Liver (tissue), 9 donors: ENCODE data around the gene CNOT3. TPM values are rescaled to one million over a fixed set of nuclear protein-coding genes. Genes with fewer than 3 reads are reported as not detected.

Source experiments
- DNase-seq: peaks from one replicate; pipeline ENCODE4 v3.0.0-alpha.2; 2017; ENCODE audit warnings: low spot score
- H3K27ac ChIP-seq, 2 donors: one replicate each; pipeline ENCODE4 v1.7.0; 2013; ENCODE audit warnings: inconsistent platforms in 2 of 2, low read length in 2 of 2, control low read depth in 1 of 2, low read depth in 1 of 2, mild to moderate bottlenecking in 1 of 2
- H3K27me3 ChIP-seq, 4 donors: one replicate each; pipeline versions ENCODE4 v1.6.1 to v1.7.0; 2013; ENCODE audit warnings: low read length in 3 of 4, inconsistent platforms in 1 of 4, mild to moderate bottlenecking in 1 of 4, moderate library complexity in 1 of 4; ENCODE audit not compliant: control insufficient read depth in 4 of 4, insufficient read depth in 4 of 4
- H3K36me3 ChIP-seq, 4 donors: one replicate each; pipeline versions ENCODE4 v1.6.1 to v1.7.0; 2013; ENCODE audit warnings: low read length in 3 of 4, mild to moderate bottlenecking in 3 of 4, low read depth in 1 of 4, moderate library complexity in 1 of 4; ENCODE audit not compliant: control insufficient read depth in 4 of 4, insufficient read depth in 3 of 4
- H3K4me1 ChIP-seq, 4 donors: one replicate each; pipeline versions ENCODE4 v1.6.1 to v1.7.0; 2013; ENCODE audit warnings: low read length in 3 of 4, mild to moderate bottlenecking in 3 of 4, moderate library complexity in 1 of 4; ENCODE audit not compliant: control insufficient read depth in 4 of 4, insufficient read depth in 4 of 4
- H3K4me3 ChIP-seq, 3 donors: one replicate each; pipeline versions ENCODE4 v1.6.1 to v1.7.0; 2013; ENCODE audit warnings: low read length in 3 of 3, control low read depth in 1 of 3, low read depth in 1 of 3, mild to moderate bottlenecking in 1 of 3
- H3K9ac ChIP-seq, 2 donors: one replicate each; pipeline ENCODE4 v1.7.0; 2013; ENCODE audit warnings: low read length in 2 of 2, mild to moderate bottlenecking in 2 of 2, moderate library complexity in 2 of 2, control low read depth in 1 of 2, low read depth in 1 of 2
- H3K9me3 ChIP-seq, 4 donors: one replicate each; pipeline versions ENCODE4 v1.6.1 to v1.7.0; 2013; ENCODE audit warnings: low read length in 3 of 4; ENCODE audit not compliant: control insufficient read depth in 4 of 4
- FOXA2 ChIP-seq: IDR thresholded peaks from 2 replicates; pipeline ENCODE4 v1.6.1; 2016; ENCODE audit warnings: antibody characterized with exemption
- GABPA ChIP-seq, 2 donors: IDR thresholded peaks in 1 of 2; conservative IDR thresholded peaks in 1 of 2; 2 replicates each; pipeline ENCODE4 v1.6.1; 2016; ENCODE audit warnings: antibody characterized with exemption in 2 of 2, mild to moderate bottlenecking in 1 of 2, moderate library complexity in 1 of 2
- HNF4A ChIP-seq, 2 donors: conservative IDR thresholded peaks; 2 replicates each; pipeline ENCODE4 v1.6.1; 2016; ENCODE audit warnings: antibody characterized with exemption in 2 of 2, mild to moderate bottlenecking in 2 of 2
- HNF4G ChIP-seq: IDR thresholded peaks from 2 replicates; pipeline ENCODE4 v1.6.1; 2016; ENCODE audit warnings: antibody characterized with exemption
- JUND ChIP-seq, 2 donors: IDR thresholded peaks; 2 replicates each; pipeline ENCODE4 v1.6.1; 2016; ENCODE audit warnings: antibody characterized with exemption in 2 of 2
- RXRA ChIP-seq, 2 donors: IDR thresholded peaks; 2 replicates each; pipeline ENCODE4 v1.6.1; 2017 to 2018; ENCODE audit warnings: antibody characterized with exemption in 2 of 2, mild to moderate bottlenecking in 1 of 2
- SP1 ChIP-seq: IDR thresholded peaks from 2 replicates; pipeline ENCODE4 v1.6.1; 2018; ENCODE audit warnings: antibody characterized with exemption, mild to moderate bottlenecking
- TAF1 ChIP-seq: conservative IDR thresholded peaks from 2 replicates; pipeline ENCODE4 v1.6.1; 2016; ENCODE audit warnings: antibody characterized with exemption, mild to moderate bottlenecking
- YY1 ChIP-seq: IDR thresholded peaks from 2 replicates; pipeline ENCODE4 v1.6.1; 2016; ENCODE audit warnings: antibody characterized with exemption, mild to moderate bottlenecking
- WGBS: extraction: QIAGEN DNeasy Blood & Tissue Kit; methylation state at CpG from one replicate; pipeline ENCODE4 v1.1.7; 2013; 5-methylcytosine and 5-hydroxymethylcytosine counted together
- polyA plus RNA-seq, 2 donors: library from polyadenylated mRNA; stranded (reverse) in 1 of 2; unstranded in 1 of 2; fragments of 200-250 nt in 1 of 2; fragments of >200 nt in 1 of 2; fragmentation: Nextera tagmentation in 1 of 2; extraction: Ambion mirVana in 1 of 2; gene quantifications; one replicate each; pipeline versions ENCODE4 v1.2.1 to v1.2.3, GENCODE V29; 2013 to 2015
- total RNA-seq, 2 donors: library from RNA; depleted of rRNA; stranded (reverse); fragments of >200 nt; gene quantifications; one replicate each; pipeline ENCODE4 v1.2.3, GENCODE V29; 2014
- TF ChIP-seq, protein P1 (sequence below): IDR thresholded peaks from 2 replicates; pipeline ENCODE4 v1.6.1; 2016; ENCODE audit warnings: antibody characterized with exemption
- TF ChIP-seq, protein P2 (sequence below): IDR thresholded peaks from 2 replicates; pipeline ENCODE4 v1.6.1; 2016; ENCODE audit warnings: antibody characterized with exemption
- TF ChIP-seq, protein P3 (sequence below): IDR thresholded peaks from 2 replicates; pipeline ENCODE4 v1.6.1; 2016; ENCODE audit warnings: antibody characterized with exemption, mild to moderate bottlenecking
- donor health status: healthy.
- donor health status: healthy.
- donor health status: healthy.
- donor health status: healthy.
- donor health status: healthy.

The CNOT3 gene
- total and polyA plus RNA-seq, 4 donors: 3.7 to 13.0 (median 9.1) TPM

DNA sequence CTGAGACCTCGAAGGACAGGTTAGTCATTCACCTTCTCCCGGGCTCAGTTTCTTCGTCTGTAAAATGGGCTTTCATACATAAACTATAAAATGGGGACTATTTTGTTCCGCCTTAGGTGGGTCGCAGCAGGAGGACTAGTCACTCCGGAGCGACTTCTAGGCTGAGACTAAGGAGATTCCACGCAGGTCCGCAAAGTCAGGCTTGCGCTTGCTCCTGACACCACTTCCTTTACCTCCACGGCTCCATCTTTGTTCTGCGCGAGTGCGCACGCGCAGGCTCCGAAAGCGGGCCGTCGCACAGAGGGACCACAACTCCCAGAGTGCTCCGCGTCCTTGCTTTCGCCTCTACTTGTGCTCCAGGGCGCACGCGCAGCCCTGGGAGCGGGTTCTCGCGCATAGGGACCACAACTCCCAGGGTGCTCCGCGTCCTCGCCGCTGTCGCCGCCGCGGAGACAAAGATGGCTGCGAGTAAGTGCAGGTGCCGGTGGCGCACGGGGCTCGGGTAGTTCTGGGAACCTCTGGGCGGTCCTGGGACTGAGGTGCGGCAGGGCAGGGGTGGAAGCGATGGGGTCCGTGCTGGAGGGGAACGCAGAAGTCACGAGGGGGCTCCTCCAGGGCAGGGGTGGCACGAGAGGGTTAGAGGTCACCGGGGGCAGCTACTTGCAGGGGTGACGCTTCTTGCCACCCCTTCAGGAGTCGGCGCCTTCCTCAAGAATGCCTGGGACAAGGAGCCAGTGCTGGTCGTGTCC, 35.0 kb upstream of the CNOT3 start, which contains the start of gene NDUFA3:
TSS of gene NDUFA3 (plus strand) at position 435 of the 749 bp plus-strand sequence. CDS start at position 459, 24 bp downstream.
- peak within 1 kb of the TSS; percentile 26 to 81 for H3K9ac ChIP-seq
- H3K27me3 ChIP-seq: no peaks in the 10 kb centered on the region
- 3% methylated on average over 54 of the region's 54 CpGs for WGBS
- H3K4me3 ChIP-seq: peak within 1 kb of the TSS; percentile 93 to 94 (median 94)
- peak within 1 kb of the TSS; percentile 36 to 55 for H3K27ac ChIP-seq
- peaks cover 0 to 24% (median 9%) of the 10 kb centered on the region in 4 donors for H3K4me1 ChIP-seq
- no peaks in the 10 kb centered on the region for H3K9me3 ChIP-seq
- peak; percentile 96 for DNase-seq
- TF ChIP-seq GABPA (IDR thresholded peaks at IDR 0.05 in 1 of 2, conservative IDR thresholded peaks at IDR 0.05 in 1 of 2): peak in 1 of 2 donors; percentile 80
- no peak for TF ChIP-seq TAF1
- no peak for TF ChIP-seq RXRA (IDR thresholded peaks at IDR 0.05)
- peak; percentile 28 for TF ChIP-seq SP1
- TF ChIP-seq, protein P1, sequence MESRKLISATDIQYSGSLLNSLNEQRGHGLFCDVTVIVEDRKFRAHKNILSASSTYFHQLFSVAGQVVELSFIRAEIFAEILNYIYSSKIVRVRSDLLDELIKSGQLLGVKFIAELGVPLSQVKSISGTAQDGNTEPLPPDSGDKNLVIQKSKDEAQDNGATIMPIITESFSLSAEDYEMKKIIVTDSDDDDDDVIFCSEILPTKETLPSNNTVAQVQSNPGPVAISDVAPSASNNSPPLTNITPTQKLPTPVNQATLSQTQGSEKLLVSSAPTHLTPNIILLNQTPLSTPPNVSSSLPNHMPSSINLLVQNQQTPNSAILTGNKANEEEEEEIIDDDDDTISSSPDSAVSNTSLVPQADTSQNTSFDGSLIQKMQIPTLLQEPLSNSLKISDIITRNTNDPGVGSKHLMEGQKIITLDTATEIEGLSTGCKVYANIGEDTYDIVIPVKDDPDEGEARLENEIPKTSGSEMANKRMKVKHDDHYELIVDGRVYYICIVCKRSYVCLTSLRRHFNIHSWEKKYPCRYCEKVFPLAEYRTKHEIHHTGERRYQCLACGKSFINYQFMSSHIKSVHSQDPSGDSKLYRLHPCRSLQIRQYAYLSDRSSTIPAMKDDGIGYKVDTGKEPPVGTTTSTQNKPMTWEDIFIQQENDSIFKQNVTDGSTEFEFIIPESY: peak; percentile 96
- TF ChIP-seq YY1: peak; percentile 99
- TF ChIP-seq, protein P2, sequence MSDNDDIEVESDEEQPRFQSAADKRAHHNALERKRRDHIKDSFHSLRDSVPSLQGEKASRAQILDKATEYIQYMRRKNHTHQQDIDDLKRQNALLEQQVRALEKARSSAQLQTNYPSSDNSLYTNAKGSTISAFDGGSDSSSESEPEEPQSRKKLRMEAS: peak; percentile 38
- peaks cover 0 to 15% (median 8%) of the 10 kb centered on the region in 4 donors for H3K36me3 ChIP-seq

DNA sequence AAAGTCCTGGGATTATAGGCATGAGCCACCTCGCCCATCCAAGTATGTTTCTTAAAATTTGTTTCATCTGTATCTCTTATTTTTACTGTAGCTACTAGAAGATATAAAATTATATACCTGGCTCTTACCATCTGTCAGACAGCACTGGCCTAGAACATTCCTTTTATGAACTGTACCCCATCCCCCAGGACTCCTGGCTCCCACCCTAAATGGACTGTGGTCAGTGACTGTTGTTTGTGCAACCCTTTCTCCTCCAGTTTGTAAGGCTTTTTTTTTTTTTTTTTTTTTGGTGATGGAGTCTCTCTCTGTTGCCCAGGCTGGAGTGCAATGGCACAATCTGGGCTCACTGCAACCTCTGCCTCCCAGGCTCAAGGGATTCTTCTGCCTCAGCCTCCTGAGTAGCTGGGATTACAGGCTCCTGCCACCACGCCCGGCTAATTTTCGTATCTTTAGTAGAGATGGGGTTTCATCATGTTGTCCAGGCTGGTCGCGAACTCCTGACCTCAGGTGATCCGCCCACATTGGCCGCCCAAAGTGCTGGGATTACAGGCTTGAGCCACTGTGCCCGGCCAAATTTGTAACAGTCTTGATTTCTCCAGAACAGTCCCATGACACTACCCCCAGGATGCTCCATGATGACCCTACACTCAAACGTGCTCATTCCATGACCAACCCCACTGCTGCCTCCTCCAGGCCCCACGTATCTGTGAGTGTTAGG, 32.4 kb upstream of the CNOT3 start:
- Histone ChIP-seq H3K36me3 (peaks cover 11 to 37% (median 15%) of the 10 kb centered on the region in 4 donors), H3K27ac (no peak overlapping the region), H3K9ac (no peak overlapping the region), H3K4me3 (no peak overlapping the region), H3K27me3 (no peaks in the 10 kb centered on the region), H3K4me1 (peaks cover 0 to 24% (median 9%) of the 10 kb centered on the region in 4 donors), H3K9me3 (no peaks in the 10 kb centered on the region)
- no peak for TF ChIP-seq HNF4G
- TF ChIP-seq, protein P2: no peak
- no peak for TF ChIP-seq RXRA (IDR thresholded peaks at IDR 0.05)
- TF ChIP-seq, protein P3, sequence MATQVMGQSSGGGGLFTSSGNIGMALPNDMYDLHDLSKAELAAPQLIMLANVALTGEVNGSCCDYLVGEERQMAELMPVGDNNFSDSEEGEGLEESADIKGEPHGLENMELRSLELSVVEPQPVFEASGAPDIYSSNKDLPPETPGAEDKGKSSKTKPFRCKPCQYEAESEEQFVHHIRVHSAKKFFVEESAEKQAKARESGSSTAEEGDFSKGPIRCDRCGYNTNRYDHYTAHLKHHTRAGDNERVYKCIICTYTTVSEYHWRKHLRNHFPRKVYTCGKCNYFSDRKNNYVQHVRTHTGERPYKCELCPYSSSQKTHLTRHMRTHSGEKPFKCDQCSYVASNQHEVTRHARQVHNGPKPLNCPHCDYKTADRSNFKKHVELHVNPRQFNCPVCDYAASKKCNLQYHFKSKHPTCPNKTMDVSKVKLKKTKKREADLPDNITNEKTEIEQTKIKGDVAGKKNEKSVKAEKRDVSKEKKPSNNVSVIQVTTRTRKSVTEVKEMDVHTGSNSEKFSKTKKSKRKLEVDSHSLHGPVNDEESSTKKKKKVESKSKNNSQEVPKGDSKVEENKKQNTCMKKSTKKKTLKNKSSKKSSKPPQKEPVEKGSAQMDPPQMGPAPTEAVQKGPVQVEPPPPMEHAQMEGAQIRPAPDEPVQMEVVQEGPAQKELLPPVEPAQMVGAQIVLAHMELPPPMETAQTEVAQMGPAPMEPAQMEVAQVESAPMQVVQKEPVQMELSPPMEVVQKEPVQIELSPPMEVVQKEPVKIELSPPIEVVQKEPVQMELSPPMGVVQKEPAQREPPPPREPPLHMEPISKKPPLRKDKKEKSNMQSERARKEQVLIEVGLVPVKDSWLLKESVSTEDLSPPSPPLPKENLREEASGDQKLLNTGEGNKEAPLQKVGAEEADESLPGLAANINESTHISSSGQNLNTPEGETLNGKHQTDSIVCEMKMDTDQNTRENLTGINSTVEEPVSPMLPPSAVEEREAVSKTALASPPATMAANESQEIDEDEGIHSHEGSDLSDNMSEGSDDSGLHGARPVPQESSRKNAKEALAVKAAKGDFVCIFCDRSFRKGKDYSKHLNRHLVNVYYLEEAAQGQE: no peak
- no peak for TF ChIP-seq FOXA2
- TF ChIP-seq HNF4A (conservative IDR thresholded peaks at IDR 0.05): no peak
- TF ChIP-seq TAF1: no peak
- no peak for TF ChIP-seq SP1
- no peak for TF ChIP-seq JUND (IDR thresholded peaks at IDR 0.05)
- no peak for TF ChIP-seq GABPA (IDR thresholded peaks at IDR 0.05 in 1 of 2, conservative IDR thresholded peaks at IDR 0.05 in 1 of 2)
- WGBS: 73% methylated on average over 11 of the region's 11 CpGs
- no peak for DNase-seq
